ENCODE measurements around the gene ANKUB1. TPM values are rescaled to one million over a fixed set of nuclear protein-coding genes. Genes with fewer than 3 reads are reported as not detected.

The ANKUB1 gene
- total RNA-seq, 3 donors from 2014 or later (not counting 1 experiment from before 2014, with no cell fraction given): not detected

- Histone ChIP-seq H3K27me3 (ENCODE audit: control insufficient read depth, insufficient read depth, low read length) (no peaks in the 10 kb centered on the region), H3K27ac (ENCODE audit: low read length) (no peak overlapping the region), H3K36me3 (ENCODE audit: control insufficient read depth, insufficient read depth, low read length) (peaks cover 24% of the 10 kb centered on the region), H3K9me3 (ENCODE audit: control insufficient read depth, insufficient read depth, low read length) (no peaks in the 10 kb centered on the region), H3K4me1 (ENCODE audit: control insufficient read depth, insufficient read depth, low read length) (no peaks in the 10 kb centered on the region), H3K4me3 (ENCODE audit: low read length) (no peak overlapping the region)
- H3K27ac Mint-ChIP-seq: no peak overlapping the region
- intact Hi-C loops (cut with micrococcal nuclease): no loop called here
- DNase-seq (no peak), ATAC-seq (no peak)
- H3K4me3 Mint-ChIP-seq: no peak overlapping the region
- WGBS (ENCODE audit: insufficient coverage): 70% methylated on average over 2 of the region's 2 CpGs
- no peaks in the 10 kb centered on the region for H3K9me3 Mint-ChIP-seq
- TF ChIP-seq CTCF (IDR thresholded peaks at IDR 0.05): no peak
- H3K4me1 Mint-ChIP-seq: no peaks in the 10 kb centered on the region
- H3K36me3 Mint-ChIP-seq: peaks cover 11% of the 10 kb centered on the region
- H3K27me3 Mint-ChIP-seq (ENCODE audit: low read depth in 2 of 2): no peaks in the 10 kb centered on the region
Observed at GRCh38 chr3:149736175-149736952, 56.0 kb downstream of the ANKUB1 start.

- no peak overlapping the region for H3K27ac Mint-ChIP-seq
- TF ChIP-seq CTCF (IDR thresholded peaks at IDR 0.05): no peak
- 99% methylated on average over 3 of the region's 3 CpGs for WGBS (ENCODE audit: insufficient coverage)
Observed at GRCh38 chr3:149732234-149732633, 60.1 kb downstream of the ANKUB1 start.

GRCh38 chr3:149727656-149728055 lies 64.7 kb downstream of the ANKUB1 start:
- Histone ChIP-seq H3K36me3 (ENCODE audit: control insufficient read depth, insufficient read depth, low read length) (no peaks in the 10 kb centered on the region), H3K4me1 (ENCODE audit: control insufficient read depth, insufficient read depth, low read length) (no peaks in the 10 kb centered on the region), H3K4me3 (ENCODE audit: low read length) (no peak overlapping the region), H3K27me3 (ENCODE audit: control insufficient read depth, insufficient read depth, low read length) (no peaks in the 10 kb centered on the region), H3K27ac (ENCODE audit: low read length) (no peak overlapping the region), H3K9me3 (ENCODE audit: control insufficient read depth, insufficient read depth, low read length) (no peaks in the 10 kb centered on the region)
- H3K4me1 Mint-ChIP-seq: no peaks in the 10 kb centered on the region
- TF ChIP-seq CTCF (IDR thresholded peaks at IDR 0.05): no peak
- H3K27me3 Mint-ChIP-seq (ENCODE audit: low read depth in 2 of 2): peaks cover 4 to 13% of the 10 kb centered on the region in 2 donors
- no peak for ATAC-seq
- no peak for DNase-seq
- no peaks in the 10 kb centered on the region for H3K36me3 Mint-ChIP-seq
- intact Hi-C loops (cut with micrococcal nuclease): no loop called here
- no peak overlapping the region for H3K4me3 Mint-ChIP-seq
- no peak overlapping the region for H3K27ac Mint-ChIP-seq
- 89% methylated on average over 2 of the region's 2 CpGs for WGBS (ENCODE audit: insufficient coverage)
- H3K9me3 Mint-ChIP-seq: no peaks in the 10 kb centered on the region

More at GRCh38 chr3:149732234-149732633, 60.1 kb downstream of the ANKUB1 start:
- H3K9me3 Mint-ChIP-seq: no peaks in the 10 kb centered on the region
- DNase-seq (no peak), ATAC-seq (no peak)
- Histone ChIP-seq H3K36me3 (ENCODE audit: control insufficient read depth, insufficient read depth, low read length) (no peaks in the 10 kb centered on the region), H3K9me3 (ENCODE audit: control insufficient read depth, insufficient read depth, low read length) (no peaks in the 10 kb centered on the region), H3K27me3 (ENCODE audit: control insufficient read depth, insufficient read depth, low read length) (no peaks in the 10 kb centered on the region), H3K4me3 (ENCODE audit: low read length) (no peak overlapping the region), H3K27ac (ENCODE audit: low read length) (no peak overlapping the region), H3K4me1 (ENCODE audit: control insufficient read depth, insufficient read depth, low read length) (no peaks in the 10 kb centered on the region)
- H3K4me1 Mint-ChIP-seq: no peaks in the 10 kb centered on the region
- H3K36me3 Mint-ChIP-seq: no peaks in the 10 kb centered on the region
- intact Hi-C loops (cut with micrococcal nuclease): no loop called here
- no peak overlapping the region for H3K4me3 Mint-ChIP-seq
- H3K27me3 Mint-ChIP-seq (ENCODE audit: low read depth in 2 of 2): no peaks in the 10 kb centered on the region
